Gastroesophageal sphincter (tissue), 3 donors: ENCODE results near the gene DOCK2.

Source experiments
- CTCF ChIP-seq, 4 experiments: fragments of 200-600 bp in 2 of 4; fragments of 450-650 bp in 2 of 4; sonication (generic) in 1 of 4; IDR thresholded peaks; one replicate each; pipeline ENCODE4 v1.5.1; 2017 to 2019; ENCODE audit warnings: antibody characterized with exemption in 4 of 4, mild to moderate bottlenecking in 2 of 4, moderate library complexity in 2 of 4
- EP300 ChIP-seq: sonication (generic); formaldehyde crosslinking; IDR thresholded peaks from one replicate; pipeline ENCODE4 v1.6.1; 2017; ENCODE audit warnings: antibody characterized with exemption, mild to moderate bottlenecking
- POLR2A ChIP-seq, 2 donors: fragments of 450-650 bp; IDR thresholded peaks; one replicate each; pipeline ENCODE4 v1.6.1; 2017; ENCODE audit warnings: antibody characterized with exemption in 2 of 2, mild to moderate bottlenecking in 2 of 2, moderate library complexity in 1 of 2
- POLR2AphosphoS5 ChIP-seq: sonication (generic); formaldehyde crosslinking; IDR thresholded peaks from one replicate; pipeline ENCODE4 v1.6.1; 2017; ENCODE audit warnings: antibody characterized with exemption

GRCh38 chr5:170028124-170028523 is 391.0 kb downstream of the DOCK2 start:
- no peak for TF ChIP-seq POLR2A (IDR thresholded peaks at IDR 0.05)
- TF ChIP-seq EP300 = no peak
- TF ChIP-seq CTCF (IDR thresholded peaks at IDR 0.05) = no peak
- no peak for TF ChIP-seq POLR2AphosphoS5
